Stimulated activated CD8-positive, alpha-beta memory T cell treated with anti-CD3 and anti-CD28 coated beads, Interleukin-2, amount 100 ng/mL, for 48 hours (primary cell): Measurements from ENCODE around the gene CAND2.
"Not testable (repeated sequence)": the region's sequence is repeated elsewhere in the genome, so short reads cannot be mapped to it uniquely, and the experiment has no call there.

ENCODE experiments used
- DNase-seq, 2 donors: peaks; one replicate each; pipeline ENCODE4 v3.0.0-alpha.2; 2020; ENCODE audit warnings: low read depth in 2 of 2

Gene CAND2

GRCh38 chr3:12771236-12771635 is 25.2 kb upstream of the CAND2 start:
- no peak for DNase-seq

- no peak for DNase-seq
Observed at GRCh38 chr3:12772462-12772861, 24.0 kb upstream of the CAND2 start.

- no peak for DNase-seq
Observed at GRCh38 chr3:12773030-12773709, 23.3 kb upstream of the CAND2 start.

GRCh38 chr3:12773710-12774086 is 22.8 kb upstream of the CAND2 start:
- DNase-seq: no peak

GRCh38 chr3:12774619-12775018 is 21.9 kb upstream of the CAND2 start:
- no peak for DNase-seq

GRCh38 chr3:12775226-12775625 is 21.3 kb upstream of the CAND2 start:
- DNase-seq: no peak

- not testable (repeated sequence) for DNase-seq
Observed at GRCh38 chr3:12775970-12776369, 20.5 kb upstream of the CAND2 start.

GRCh38 chr3:12777171-12777570 is 19.3 kb upstream of the CAND2 start:
- DNase-seq: no peak

- DNase-seq: no peak
Observed at GRCh38 chr3:12780751-12781150, 15.7 kb upstream of the CAND2 start.

GRCh38 chr3:12782172-12782815 is 14.2 kb upstream of the CAND2 start:
- no peak for DNase-seq

GRCh38 chr3:12785096-12785495 is 11.4 kb upstream of the CAND2 start:
- no peak for DNase-seq

- peak; percentile 43 to 60 for DNase-seq
Observed at GRCh38 chr3:12787346-12787745, 9.1 kb upstream of the CAND2 start.

GRCh38 chr3:12787967-12788690 is 8.4 kb upstream of the CAND2 start:
- DNase-seq: not testable (repeated sequence)

- no peak for DNase-seq
Observed at GRCh38 chr3:12791430-12791829, 5.0 kb upstream of the CAND2 start.

- no peak for DNase-seq
Observed at GRCh38 chr3:12793701-12794100, 2.8 kb upstream of the CAND2 start.

GRCh38 chr3:12797124-12797891 is 828 bp downstream of the CAND2 start:
- no peak for DNase-seq

GRCh38 chr3:12797892-12798558 is 1.5 kb downstream of the CAND2 start:
- no peak for DNase-seq

- no peak for DNase-seq
Observed at GRCh38 chr3:12798559-12799179, 2.2 kb downstream of the CAND2 start.

GRCh38 chr3:12799525-12800440 is 3.3 kb downstream of the CAND2 start:
- no peak for DNase-seq

GRCh38 chr3:12803371-12803770 is 6.9 kb downstream of the CAND2 start:
- no peak for DNase-seq
